A673 (cell line): Measurements from ENCODE around the gene KIFAP3.

Experiments
- CTCF ChIP-seq: fragments of 300-800, 200-600 bp; sonication (generic); conservative IDR thresholded peaks from 2 replicates; pipeline ENCODE4 v1.5.1; 2017; ENCODE audit warnings: low read depth, mild to moderate bottlenecking, antibody characterized with exemption, low read length, moderate library complexity, mixed read lengths
- EZH2 ChIP-seq: fragments of 200-600 bp; sonication (generic); IDR thresholded peaks from 2 replicates; pipeline ENCODE4 v1.6.1; 2017; ENCODE audit warnings: borderline replicate concordance, low read depth, mild to moderate bottlenecking, mixed read lengths, antibody characterized with exemption, low read length; ENCODE audit not compliant: poor library complexity, severe bottlenecking

GRCh38 chr1:170076199-170076598 lies 1.7 kb upstream of the KIFAP3 start:
- no peak for TF ChIP-seq CTCF
- TF ChIP-seq EZH2: no peak
